ENCODE measurements around the gene LPCAT1. TPM values are rescaled to one million over a fixed set of nuclear protein-coding genes. Genes with fewer than 3 reads are reported as not detected.

Gene LPCAT1
- total RNA-seq, 2 donors from 2014 or later, result 13.2 to 18.1 TPM

DNA sequence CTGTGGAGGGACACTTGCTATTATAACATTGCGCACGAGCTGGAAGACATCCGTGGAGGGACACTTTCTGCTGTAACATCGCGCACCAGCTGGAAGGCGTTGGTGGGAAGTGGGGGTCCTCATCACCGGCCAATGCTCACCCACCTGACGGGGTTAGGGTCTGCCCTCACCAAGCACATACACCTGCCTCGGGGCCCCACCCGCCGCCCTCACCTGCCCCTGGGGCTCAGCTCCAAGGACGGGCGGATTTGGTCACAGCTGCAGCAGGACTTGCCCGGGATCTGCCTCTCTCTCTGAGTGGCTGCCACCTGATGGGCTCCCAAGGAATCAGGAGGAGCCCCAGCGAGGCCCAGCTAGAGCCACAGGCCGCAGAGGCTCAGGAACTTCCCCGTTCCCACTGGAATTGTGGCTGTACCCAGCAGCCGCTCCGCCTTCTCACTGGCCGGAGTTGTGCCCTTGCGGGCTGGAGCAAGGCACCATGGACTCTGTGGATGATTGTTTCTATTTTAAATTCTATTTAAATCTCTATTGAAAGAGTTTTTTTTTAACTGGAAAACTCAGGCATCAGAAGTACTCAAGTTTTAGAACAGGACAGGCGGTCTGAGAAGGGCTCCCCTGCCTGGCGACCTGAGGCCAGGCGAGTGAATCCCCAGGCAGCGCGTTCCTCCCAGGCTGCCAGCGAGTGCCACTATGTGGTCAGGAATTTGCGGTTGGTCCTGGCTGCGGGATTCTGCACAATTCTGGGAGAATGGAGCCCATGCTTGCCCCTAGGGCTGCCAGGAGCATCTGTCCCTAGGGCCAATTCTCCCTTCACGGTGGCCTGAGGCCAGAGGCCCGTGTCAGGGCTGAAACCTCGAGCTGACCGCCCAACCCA is 39.7 kb downstream of the LPCAT1 start:
- no peak overlapping the region for H3K27ac ChIP-seq
- no peaks in the 10 kb centered on the region for H3K9me3 ChIP-seq
- no peak for DNase-seq (ENCODE audit: low spot score)
- peaks cover 0 to 8% of the 10 kb centered on the region in 2 donors for H3K4me1 ChIP-seq
- H3K36me3 ChIP-seq, result peaks cover 28% of the 10 kb centered on the region
- TF ChIP-seq CTCF (IDR thresholded peaks at IDR 0.05), result no peak
- H3K4me3 ChIP-seq, result no peak overlapping the region
- no peaks in the 10 kb centered on the region for H3K27me3 ChIP-seq

- Histone ChIP-seq H3K4me1 (peaks cover 0 to 8% of the 10 kb centered on the region in 2 donors), H3K36me3 (peaks cover 23% of the 10 kb centered on the region), H3K27ac (no peak overlapping the region), H3K9me3 (no peaks in the 10 kb centered on the region), H3K27me3 (no peaks in the 10 kb centered on the region), H3K4me3 (no peak overlapping the region)
- no peak for DNase-seq (ENCODE audit: low spot score)
- no peak for TF ChIP-seq CTCF (IDR thresholded peaks at IDR 0.05)
Observed at GRCh38 chr5:1483064-1483463, 40.7 kb downstream of the LPCAT1 start.

GRCh38 chr5:1481959-1482331 is 41.8 kb downstream of the LPCAT1 start:
- Histone ChIP-seq H3K9me3 (no peaks in the 10 kb centered on the region), H3K36me3 (peaks cover 12% of the 10 kb centered on the region), H3K27ac (no peak overlapping the region), H3K27me3 (no peaks in the 10 kb centered on the region), H3K4me1 (peaks cover 0 to 8% of the 10 kb centered on the region in 2 donors), H3K4me3 (no peak overlapping the region)
- no peak for TF ChIP-seq CTCF (IDR thresholded peaks at IDR 0.05)
- DNase-seq (ENCODE audit: low spot score), result no peak

- peaks cover 0 to 8% of the 10 kb centered on the region in 2 donors for H3K4me1 ChIP-seq
- H3K27me3 ChIP-seq, result no peaks in the 10 kb centered on the region
- peaks cover 13% of the 10 kb centered on the region for H3K36me3 ChIP-seq
- no peaks in the 10 kb centered on the region for H3K9me3 ChIP-seq
- no peak for TF ChIP-seq CTCF (IDR thresholded peaks at IDR 0.05)
- no peak for DNase-seq (ENCODE audit: low spot score)
- no peak overlapping the region for H3K4me3 ChIP-seq
- no peak overlapping the region for H3K27ac ChIP-seq
Observed at GRCh38 chr5:1481266-1481958, 42.3 kb downstream of the LPCAT1 start.

DNA sequence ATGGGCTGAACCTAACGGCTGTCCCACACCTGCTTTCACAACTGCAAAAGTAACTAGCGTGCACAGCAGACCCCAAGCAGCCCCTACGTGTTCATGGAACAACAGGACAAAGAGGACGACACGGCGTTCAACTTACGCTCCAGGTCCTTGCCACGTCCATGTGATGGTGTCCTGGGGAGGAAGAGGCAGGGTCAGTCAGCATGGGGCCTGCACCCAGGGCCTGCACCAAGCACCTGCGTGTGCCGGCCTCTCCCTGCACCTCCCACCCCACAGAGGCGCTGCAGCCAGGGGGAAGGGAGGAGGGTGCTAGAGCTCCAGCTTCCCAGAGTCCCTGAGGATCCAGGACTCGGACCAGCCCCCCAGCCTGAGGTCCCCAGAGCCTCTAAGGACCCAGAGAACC is 43.0 kb downstream of the LPCAT1 start:
- Histone ChIP-seq H3K36me3 (peaks cover 7% of the 10 kb centered on the region), H3K4me1 (peaks cover 0 to 8% of the 10 kb centered on the region in 2 donors), H3K27ac (no peak overlapping the region), H3K9me3 (no peaks in the 10 kb centered on the region), H3K27me3 (no peaks in the 10 kb centered on the region), H3K4me3 (no peak overlapping the region)
- DNase-seq (ENCODE audit: low spot score), result no peak
- no peak for TF ChIP-seq CTCF (IDR thresholded peaks at IDR 0.05)
